NB4 (cell line): ENCODE results near the gene VPS37D.

Experiments
- CTCF ChIP-seq: IDR thresholded peaks from one replicate; pipeline ENCODE4 v1.5.1; 2012; ENCODE audit warnings: low read depth, low read length
- MAX ChIP-seq: IDR thresholded peaks from 2 replicates; pipeline ENCODE4 v1.6.1; 2011; ENCODE audit warnings: low read depth, low read length
- POLR2A ChIP-seq: IDR thresholded peaks from 2 replicates; pipeline ENCODE4 v1.6.1; 2011; ENCODE audit warnings: mild to moderate bottlenecking; ENCODE audit not compliant: insufficient read length; ENCODE audit errors: extremely low read depth

GRCh38 chr7:73633323-73633722 is 34.3 kb upstream of the VPS37D start:
- TF ChIP-seq CTCF (no peak), POLR2A (no peak), MAX (no peak)
